H1 (cell line): ENCODE measurements around the gene BRCA1. TPM values are rescaled to one million over a fixed set of nuclear protein-coding genes. Genes with fewer than 3 reads are reported as not detected.

Source experiments
- CTBP2 ChIP-seq: IDR thresholded peaks from 2 replicates; pipeline ENCODE4 v1.7.0; 2011; ENCODE audit warnings: borderline replicate concordance, mild to moderate bottlenecking, moderate library complexity, mixed read lengths, low read length; ENCODE audit not compliant: insufficient read depth, insufficient read length
- KDM5A ChIP-seq: fragments of 200-600 bp; IDR thresholded peaks from 2 replicates; pipeline ENCODE4 v1.7.1; 2012; ENCODE audit warnings: mild to moderate bottlenecking, low read length, inconsistent platforms, mixed read lengths
- SAP30 ChIP-seq: fragments of 300-600 bp; sonication (generic); IDR thresholded peaks from 2 replicates; pipeline ENCODE4 v1.7.1; 2012; ENCODE audit warnings: low read length, moderate library complexity, mild to moderate bottlenecking, inconsistent platforms; ENCODE audit not compliant: insufficient read depth, insufficient replicate concordance
- TBP ChIP-seq: IDR thresholded peaks from 2 replicates; pipeline ENCODE4 v1.6.1; 2011; ENCODE audit warnings: low read depth, low read length, improper control_type of control experiment
- ZNF274 ChIP-seq: IDR thresholded peaks from 2 replicates; pipeline ENCODE4 v1.7.0; 2012; ENCODE audit warnings: low read length, borderline replicate concordance; ENCODE audit errors: extremely low read depth
- polyA plus RNA-seq, 7 experiments: library from polyadenylated mRNA; depleted of rRNA in 3 of 7; stranded (reverse) in 5 of 7; unstranded in 2 of 7; fragments of >200 nt in 5 of 7; fragments of 200-250 nt in 2 of 7; gene quantifications; 1 replicate in 5 of 7; 2 replicates in 1 of 7; 4 replicates in 1 of 7; pipeline versions ENCODE4 v1.2.1 to v1.2.3, GENCODE V29; 2011 to 2013; ENCODE audit warnings: missing spikeins in 2 of 7, mixed read lengths in 2 of 7
- total RNA-seq: library from RNA; stranded (reverse); fragmentation: NEBNext Ultra II Directional; extraction: Animal tissue kit (Norgen Biotek cat#: 25700); gene quantifications from 2 replicates; pipeline ENCODE4 v1.2.1, GENCODE V29; 2021
- TF ChIP-seq, protein P1 (sequence below): IDR thresholded peaks from 2 replicates; pipeline ENCODE4 v1.6.1; 2011; ENCODE audit warnings: low read depth, mild to moderate bottlenecking, low read length; ENCODE audit not compliant: insufficient read depth

Gene BRCA1
- total and polyA plus RNA-seq, 2 of the 8 experiments (the other 6 are each of a cell fraction or from before 2014, with no cell fraction given), result 30.7 to 39.2 TPM

DNA sequence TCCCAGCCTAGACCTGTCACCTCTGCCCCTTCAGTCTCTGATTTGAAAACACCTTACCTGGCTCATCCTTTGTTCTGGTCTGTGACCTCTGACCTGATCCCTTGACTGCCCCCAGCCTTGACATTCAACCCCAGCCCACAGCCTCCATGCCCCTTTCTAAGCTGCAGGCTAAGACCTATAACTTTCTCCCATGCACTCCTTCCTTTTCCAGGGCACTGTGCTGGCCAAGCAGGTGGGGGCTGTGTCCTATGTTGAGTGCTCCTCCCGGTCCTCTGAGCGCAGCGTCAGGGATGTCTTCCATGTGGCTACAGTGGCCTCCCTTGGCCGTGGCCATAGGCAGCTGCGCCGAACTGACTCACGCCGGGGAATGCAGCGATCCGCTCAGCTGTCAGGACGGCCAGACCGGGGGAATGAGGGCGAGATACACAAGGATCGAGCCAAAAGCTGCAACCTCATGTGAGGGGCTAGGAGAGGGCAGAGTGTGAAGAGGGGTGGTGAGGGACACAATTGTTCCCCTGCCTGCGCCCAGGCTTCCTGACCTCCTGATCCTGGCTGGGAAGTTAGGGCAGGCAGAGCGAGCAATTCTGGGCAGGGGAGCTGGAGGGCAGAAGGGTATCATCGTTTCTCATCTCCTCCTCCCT lies 96.8 kb downstream of the BRCA1 start (continued):
- TF ChIP-seq CTBP2 (no peak), SAP30 (no peak), TBP (no peak), ZNF274 (no peak), KDM5A (no peak)
- TF ChIP-seq, protein P1, sequence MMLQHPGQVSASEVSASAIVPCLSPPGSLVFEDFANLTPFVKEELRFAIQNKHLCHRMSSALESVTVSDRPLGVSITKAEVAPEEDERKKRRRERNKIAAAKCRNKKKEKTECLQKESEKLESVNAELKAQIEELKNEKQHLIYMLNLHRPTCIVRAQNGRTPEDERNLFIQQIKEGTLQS, result no peak
